ENCODE data around the gene OR10AD1.

The OR10AD1 gene

GRCh38 chr12:48189331-48190125, 13.6 kb downstream of the OR10AD1 start:
- peak in 1 of 2 donors; percentile 21 for DNase-seq

GRCh38 chr12:48187916-48188695, 15.0 kb downstream of the OR10AD1 start:
- no peak for DNase-seq

- DNase-seq = no peak
Measured at GRCh38 chr12:48185181-48185919, 17.7 kb downstream of the OR10AD1 start.

- no peak for DNase-seq
Measured at GRCh38 chr12:48184549-48184922, 18.6 kb downstream of the OR10AD1 start.

- no peak for DNase-seq
Measured at GRCh38 chr12:48183876-48184548, 19.1 kb downstream of the OR10AD1 start.

- DNase-seq = peak in 1 of 2 donors; percentile 63
Measured at GRCh38 chr12:48183091-48183875, 19.8 kb downstream of the OR10AD1 start, which contains the start of gene CCDC184. Gene CCDC184 (plus strand): TSS chr12:48183644. CDS start chr12:48184123, 479 bp downstream.

- DNase-seq = no peak
Measured at GRCh38 chr12:48182631-48183030, 20.5 kb downstream of the OR10AD1 start.

- DNase-seq = no peak
Measured at GRCh38 chr12:48180857-48181495, 22.1 kb downstream of the OR10AD1 start.

- no peak for DNase-seq
Measured at GRCh38 chr12:48180424-48180823, 22.7 kb downstream of the OR10AD1 start.

GRCh38 chr12:48179466-48179865, 23.6 kb downstream of the OR10AD1 start:
- no peak for DNase-seq

GRCh38 chr12:48177982-48178381, 25.1 kb downstream of the OR10AD1 start:
- DNase-seq = no peak

GRCh38 chr12:48176417-48176751, 26.7 kb downstream of the OR10AD1 start:
- DNase-seq = no peak

- DNase-seq = no peak
Measured at GRCh38 chr12:48175613-48176416, 27.3 kb downstream of the OR10AD1 start.

GRCh38 chr12:48169011-48169410, 34.1 kb downstream of the OR10AD1 start:
- DNase-seq = no peak

- DNase-seq = peak in 1 of 2 donors; percentile 23
Measured at GRCh38 chr12:48165089-48165981, 37.8 kb downstream of the OR10AD1 start.

- DNase-seq = no peak
Measured at GRCh38 chr12:48164451-48164850, 38.6 kb downstream of the OR10AD1 start.

GRCh38 chr12:48163150-48163747, 39.8 kb downstream of the OR10AD1 start:
- DNase-seq = no peak

- peak in 1 of 2 donors; percentile 74 for DNase-seq
Measured at GRCh38 chr12:48160807-48161206, 42.3 kb downstream of the OR10AD1 start.

- DNase-seq = no peak
Measured at GRCh38 chr12:48160046-48160445, 43.0 kb downstream of the OR10AD1 start.
